Naive B cell (primary cell): ENCODE data around the gene GPR27. TPM values are rescaled to one million over a fixed set of nuclear protein-coding genes. Genes with fewer than 3 reads are reported as not detected.

Experiments used
- ATAC-seq, 2 donors: fragments of 150-1000 bp; cut with Tn5 transposase; 2 replicates each; pipeline ENCODE4 v1.10.0; 2021; ENCODE audit warnings: low read depth in 2 of 2, mild to moderate bottlenecking in 2 of 2, moderate library complexity in 2 of 2
- DNase-seq: peaks from one replicate; pipeline ENCODE4 v3.0.0; 2022
- H3K27ac Mint-ChIP-seq, 6 donors: one replicate each; pipeline ENCODE4 v1.8.0; 2020 to 2022; ENCODE audit warnings: mild to moderate bottlenecking in 6 of 6, mixed read lengths in 6 of 6, moderate library complexity in 5 of 6, inconsistent platforms in 2 of 6
- H3K27me3 Mint-ChIP-seq, 3 donors: one replicate each; pipeline ENCODE4 v1.8.0; 2021 to 2022; ENCODE audit warnings: mixed read lengths in 3 of 3, mild to moderate bottlenecking in 1 of 3
- H3K36me3 Mint-ChIP-seq, 2 donors: one replicate each; pipeline ENCODE4 v1.8.0; 2020 to 2022; ENCODE audit warnings: mixed read lengths in 2 of 2, inconsistent platforms in 1 of 2, mild to moderate bottlenecking in 1 of 2
- H3K4me1 Mint-ChIP-seq, 3 donors: one replicate each; pipeline ENCODE4 v1.8.0; 2020 to 2022; ENCODE audit warnings: mixed read lengths in 3 of 3, inconsistent platforms in 1 of 3, mild to moderate bottlenecking in 1 of 3, moderate library complexity in 1 of 3
- H3K4me3 Mint-ChIP-seq, 8 donors: one replicate each; pipeline ENCODE4 v1.8.0; 2020 to 2022; ENCODE audit warnings: mild to moderate bottlenecking in 8 of 8, mixed read lengths in 8 of 8, moderate library complexity in 8 of 8, inconsistent platforms in 2 of 8
- H3K9me3 Mint-ChIP-seq, 7 donors: one replicate each; pipeline ENCODE4 v1.8.0; 2020 to 2022; ENCODE audit warnings: mixed read lengths in 7 of 7, mild to moderate bottlenecking in 5 of 7, inconsistent platforms in 2 of 7, moderate library complexity in 1 of 7
- polyA plus RNA-seq, 6 donors: library from polyadenylated mRNA; unstranded; fragments of 300-500 nt; fragmentation: Illumina TruSeq; gene quantifications; one replicate each; pipeline ENCODE4 v1.2.3, GENCODE V29; 2021; ENCODE audit warnings: low read depth in 6 of 6

The GPR27 gene
- polyA plus RNA-seq, 6 donors from 2014 or later, result 0.13 TPM; not detected in 5

DNA sequence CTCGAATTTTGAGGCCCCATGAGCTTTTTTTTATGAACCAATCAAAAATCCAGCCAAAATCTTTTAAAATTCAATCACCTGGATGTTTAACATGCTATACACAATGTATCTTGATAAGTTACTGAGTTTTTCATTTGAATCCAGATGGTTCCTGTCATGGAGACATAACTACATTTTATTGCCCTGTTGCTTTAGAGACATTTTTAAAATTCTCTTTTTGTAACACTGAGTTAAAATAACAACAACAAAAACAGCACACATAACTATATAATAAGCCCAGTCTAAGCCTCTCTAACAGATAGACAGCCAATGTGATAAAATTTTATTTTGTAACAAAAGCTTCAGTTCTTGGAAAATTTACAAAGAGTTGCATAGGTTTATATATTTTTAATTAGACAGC, 29.5 kb downstream of the GPR27 start:
- H3K27ac Mint-ChIP-seq, result no peak overlapping the region
- DNase-seq (no peak), ATAC-seq (no peak)
- H3K9me3 Mint-ChIP-seq, result no peaks in the 10 kb centered on the region
- peaks cover 16 to 19% (median 19%) of the 10 kb centered on the region in 3 donors for H3K4me1 Mint-ChIP-seq
- no peak overlapping the region for H3K4me3 Mint-ChIP-seq
- no peaks in the 10 kb centered on the region for H3K36me3 Mint-ChIP-seq
- peaks cover 67 to 81% (median 75%) of the 10 kb centered on the region in 3 donors for H3K27me3 Mint-ChIP-seq

DNA sequence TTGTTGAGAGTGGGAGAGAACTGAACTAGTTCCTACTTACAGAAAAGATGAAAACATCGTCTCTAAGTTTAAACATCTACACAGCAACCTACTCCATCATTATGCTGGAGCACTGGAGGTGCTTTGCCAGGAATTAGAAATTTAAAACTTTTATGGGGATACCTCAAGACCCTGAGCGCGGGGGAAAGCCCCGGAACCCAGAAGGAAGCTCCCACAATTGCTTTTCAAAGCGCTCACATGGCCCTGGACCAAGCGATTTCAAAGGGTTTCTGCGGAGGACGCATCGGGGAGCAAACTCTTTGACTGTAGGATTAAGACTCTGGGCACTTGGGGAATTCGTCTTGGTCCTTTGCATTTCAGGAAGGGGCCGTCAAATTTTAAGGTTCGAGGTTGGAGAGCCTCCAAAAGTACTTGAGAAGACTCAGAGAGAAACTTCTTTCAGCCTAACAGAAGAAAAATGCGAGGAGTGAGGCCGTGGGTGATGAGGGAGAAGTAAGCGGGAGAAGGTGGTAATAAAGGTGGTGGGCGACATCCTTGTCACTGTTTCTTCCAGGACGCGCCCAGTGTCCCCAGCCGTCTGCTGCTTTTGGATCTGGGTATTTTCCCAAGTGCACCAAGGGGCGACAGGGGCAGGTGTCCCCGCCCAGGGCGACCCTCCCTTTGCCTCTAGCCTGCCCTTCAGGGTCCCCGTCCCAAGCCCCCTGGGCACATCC, 30.7 kb downstream of the GPR27 start:
- no peak for DNase-seq
- Mint-ChIP-seq H3K4me1 (peaks cover 16 to 19% (median 19%) of the 10 kb centered on the region in 3 donors), H3K36me3 (no peaks in the 10 kb centered on the region), H3K9me3 (no peaks in the 10 kb centered on the region), H3K27me3 (peaks cover 66 to 80% (median 73%) of the 10 kb centered on the region in 3 donors), H3K4me3 (peak overlapping the region in 7 of 8 donors; percentile 55 to 91 (median 67)), H3K27ac (peak overlapping the region in 3 of 6 donors; percentile 4 to 37 (median 24))
- ATAC-seq, result peak in 1 of 2 donors; percentile 13

GRCh38 chr3:71784914-71785531, 31.4 kb downstream of the GPR27 start, which contains the start of gene PROK2:
Gene PROK2 (minus strand): TSS chr3:71785148. CDS start chr3:71785052, 96 bp downstream.
- no peaks in the 10 kb centered on the region for H3K9me3 Mint-ChIP-seq
- H3K4me1 Mint-ChIP-seq, result peaks cover 16 to 19% (median 19%) of the 10 kb centered on the region in 3 donors
- peak within 1 kb of the TSS in 4 of 6 donors; percentile 4 to 52 (median 21) for H3K27ac Mint-ChIP-seq
- H3K4me3 Mint-ChIP-seq, result peak within 1 kb of the TSS; percentile 56 to 91 (median 80)
- peaks cover 62 to 73% (median 67%) of the 10 kb centered on the region in 3 donors for H3K27me3 Mint-ChIP-seq
- no peaks in the 10 kb centered on the region for H3K36me3 Mint-ChIP-seq
- DNase-seq, result no peak
- peak; percentile 59 to 63 for ATAC-seq

DNA sequence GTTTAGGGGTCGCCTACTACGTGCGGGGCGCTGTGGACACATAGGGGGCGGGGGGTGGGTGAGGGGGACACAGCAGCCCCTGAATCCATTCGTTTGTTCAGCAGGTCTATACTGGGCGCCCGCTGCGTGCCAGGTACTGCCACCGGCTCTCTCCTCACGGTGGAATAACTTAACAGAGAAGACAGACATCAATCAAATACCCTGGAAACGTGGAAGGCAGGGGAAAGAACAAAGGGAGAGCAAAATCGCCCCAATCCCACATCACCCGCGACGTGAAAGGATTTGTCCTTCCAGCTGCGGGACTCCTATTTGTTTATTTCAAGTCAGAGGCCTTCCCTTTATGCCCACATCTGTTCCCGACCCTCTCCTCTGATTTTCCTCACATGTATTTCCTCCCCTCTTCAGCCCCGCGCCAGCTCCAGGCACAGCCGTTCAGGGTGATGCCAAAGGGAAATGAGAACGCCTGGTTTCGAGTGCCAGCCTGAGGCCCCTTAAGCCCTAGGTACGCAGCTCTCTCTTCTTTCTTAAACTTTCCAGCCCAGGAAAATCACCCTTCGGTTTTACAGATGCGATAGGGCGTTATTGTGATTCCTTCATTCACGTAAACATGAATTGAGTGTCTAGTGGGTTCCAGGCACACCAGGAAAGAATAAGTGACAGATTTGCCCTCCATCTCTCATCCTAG, 32.0 kb downstream of the GPR27 start:
- peaks cover 62 to 74% (median 71%) of the 10 kb centered on the region in 3 donors for H3K27me3 Mint-ChIP-seq
- no peaks in the 10 kb centered on the region for H3K9me3 Mint-ChIP-seq
- peak overlapping the region; percentile 56 to 89 (median 80) for H3K4me3 Mint-ChIP-seq
- no peak for DNase-seq
- H3K27ac Mint-ChIP-seq, result peak overlapping the region in 2 of 6 donors; percentile 18 to 52
- H3K4me1 Mint-ChIP-seq, result peaks cover 16 to 19% (median 19%) of the 10 kb centered on the region in 3 donors
- no peaks in the 10 kb centered on the region for H3K36me3 Mint-ChIP-seq
- ATAC-seq, result peak in 1 of 2 donors; percentile 16

- Mint-ChIP-seq H3K27me3 (peaks cover 62 to 69% (median 67%) of the 10 kb centered on the region in 3 donors), H3K4me3 (peak overlapping the region in 5 of 8 donors; percentile 56 to 83 (median 76))
Observed at GRCh38 chr3:71786217-71786549, 32.5 kb downstream of the GPR27 start.

DNA sequence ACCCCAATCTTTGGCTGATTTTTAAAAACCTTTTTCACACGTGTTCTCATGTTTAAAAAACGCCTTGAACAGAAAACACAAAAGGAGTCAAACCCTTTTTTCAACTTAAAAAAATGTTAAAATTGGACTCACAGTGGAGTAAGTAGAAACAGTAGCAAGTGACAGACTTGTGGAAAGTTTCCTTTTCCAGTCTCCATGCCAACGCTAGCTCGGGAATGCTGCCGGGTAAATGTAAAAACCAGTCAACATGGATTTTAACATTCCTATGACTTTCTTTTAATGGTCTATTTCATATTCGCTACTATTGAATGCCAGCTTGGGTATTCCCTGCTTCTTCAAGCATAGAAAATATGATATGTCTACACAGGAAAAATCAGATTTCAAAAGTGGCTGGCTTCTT, 32.9 kb downstream of the GPR27 start:
- no peak for DNase-seq
- Mint-ChIP-seq H3K9me3 (peaks cover 0 to 4% (median 0%) of the 10 kb centered on the region in 7 donors), H3K36me3 (no peaks in the 10 kb centered on the region), H3K27ac (no peak overlapping the region), H3K27me3 (peaks cover 58 to 65% (median 63%) of the 10 kb centered on the region in 3 donors), H3K4me1 (peaks cover 16 to 19% (median 19%) of the 10 kb centered on the region in 3 donors), H3K4me3 (peak overlapping the region in 3 of 8 donors; percentile 1 to 83 (median 67))
- ATAC-seq, result no peak

More at GRCh38 chr3:71786217-71786549, 32.5 kb downstream of the GPR27 start:
- no peak for DNase-seq
- H3K36me3 Mint-ChIP-seq, result no peaks in the 10 kb centered on the region
- H3K4me1 Mint-ChIP-seq, result peaks cover 16 to 19% (median 19%) of the 10 kb centered on the region in 3 donors
- H3K27ac Mint-ChIP-seq, result no peak overlapping the region
- ATAC-seq, result no peak
- peaks cover 0 to under 1% (median 0%) of the 10 kb centered on the region in 7 donors for H3K9me3 Mint-ChIP-seq

DNA sequence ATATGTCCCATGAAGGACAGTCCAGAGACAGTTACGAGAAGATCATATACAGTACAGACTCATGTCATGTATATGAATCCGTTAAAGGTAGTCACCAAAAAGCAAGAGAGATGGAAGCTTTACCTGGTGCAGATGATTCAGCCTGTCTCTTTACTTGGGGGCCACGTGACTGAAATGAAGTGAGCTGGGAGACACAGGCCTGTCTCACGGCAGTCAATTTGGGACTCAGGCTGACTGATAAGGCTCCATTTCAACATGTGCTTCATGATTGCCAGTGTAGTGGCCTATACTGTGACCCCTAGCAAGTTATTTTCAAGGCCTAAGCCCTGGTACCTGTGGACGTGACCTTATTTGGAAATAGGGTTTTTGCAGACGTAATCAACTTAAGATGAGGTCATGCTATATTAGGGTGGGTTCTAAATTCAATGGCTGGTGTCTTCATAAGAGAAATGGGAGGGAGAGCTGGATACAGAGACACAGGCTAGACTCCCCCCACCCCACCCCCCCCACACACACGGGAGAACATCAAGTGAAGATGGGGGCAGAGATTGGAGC, 34.3 kb downstream of the GPR27 start:
- no peak overlapping the region for H3K27ac Mint-ChIP-seq
- no peaks in the 10 kb centered on the region for H3K36me3 Mint-ChIP-seq
- H3K9me3 Mint-ChIP-seq, result peaks cover 0 to 4% (median 0%) of the 10 kb centered on the region in 7 donors
- no peak overlapping the region for H3K4me3 Mint-ChIP-seq
- no peak for ATAC-seq
- H3K27me3 Mint-ChIP-seq, result peaks cover 53 to 56% (median 55%) of the 10 kb centered on the region in 3 donors
- DNase-seq, result no peak
- H3K4me1 Mint-ChIP-seq, result peaks cover 16 to 19% (median 19%) of the 10 kb centered on the region in 3 donors

DNA sequence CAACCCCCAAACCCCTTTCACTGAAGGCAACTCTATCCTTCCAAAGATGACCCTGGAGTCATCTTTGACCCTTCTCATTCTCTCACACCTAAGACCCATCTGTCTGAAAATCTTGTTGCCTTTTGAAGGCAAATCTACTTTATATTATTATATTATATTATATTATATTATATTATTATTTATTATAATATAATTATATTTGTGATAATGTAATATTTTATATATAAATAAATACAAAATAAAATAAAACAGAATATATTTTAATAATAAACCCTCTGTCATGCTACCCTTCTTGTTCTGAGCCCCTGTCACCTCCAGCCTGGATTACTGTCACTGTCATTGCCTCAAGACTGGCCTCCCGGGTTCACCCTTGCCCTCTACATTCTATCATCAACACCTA, 36.3 kb downstream of the GPR27 start:
- DNase-seq (no peak), ATAC-seq (no peak)
- Mint-ChIP-seq H3K4me3 (no peak overlapping the region), H3K27me3 (peaks cover 44 to 48% (median 45%) of the 10 kb centered on the region in 3 donors), H3K36me3 (no peaks in the 10 kb centered on the region), H3K27ac (no peak overlapping the region), H3K9me3 (peaks cover 0 to 4% (median 0%) of the 10 kb centered on the region in 7 donors), H3K4me1 (peaks cover 7 to 10% (median 10%) of the 10 kb centered on the region in 3 donors)

- ATAC-seq, result no peak
- Mint-ChIP-seq H3K4me3 (peak overlapping the region in 1 of 8 donors; percentile 19), H3K36me3 (no peaks in the 10 kb centered on the region), H3K4me1 (no peaks in the 10 kb centered on the region), H3K27ac (no peak overlapping the region), H3K9me3 (peaks cover 0 to 4% (median 0%) of the 10 kb centered on the region in 7 donors), H3K27me3 (peaks cover 32 to 41% (median 33%) of the 10 kb centered on the region in 3 donors)
- no peak for DNase-seq
Observed at GRCh38 chr3:71791634-71792033, 38.0 kb downstream of the GPR27 start.

DNA sequence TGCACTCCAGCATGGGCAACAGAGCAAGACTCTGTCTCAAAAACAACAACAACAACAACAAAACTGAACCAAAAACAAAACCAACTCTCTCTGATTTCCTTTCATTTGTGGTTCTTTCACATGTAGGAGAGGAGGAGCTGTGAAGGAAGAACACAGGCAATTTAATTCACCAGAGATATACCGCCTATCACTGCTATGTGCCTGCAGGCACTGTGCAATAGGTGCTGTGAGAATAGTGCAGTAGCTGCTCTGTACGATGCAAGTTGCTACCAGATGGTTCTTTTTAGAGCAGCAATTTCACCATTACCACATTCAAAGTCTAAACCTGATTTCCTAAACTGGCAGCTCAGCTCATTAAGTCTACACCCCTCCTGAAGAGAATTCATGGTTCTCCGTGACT, 42.6 kb downstream of the GPR27 start:
- Mint-ChIP-seq H3K36me3 (no peaks in the 10 kb centered on the region), H3K9me3 (peaks cover 0 to 2% (median 0%) of the 10 kb centered on the region in 7 donors), H3K4me1 (no peaks in the 10 kb centered on the region), H3K27me3 (peaks cover 8 to 29% (median 9%) of the 10 kb centered on the region in 3 donors), H3K4me3 (no peak overlapping the region), H3K27ac (peak overlapping the region in 1 of 6 donors; percentile 27)
- ATAC-seq, result no peak
- DNase-seq, result no peak

- peaks cover 16 to 38% (median 18%) of the 10 kb centered on the region in 3 donors for H3K27me3 Mint-ChIP-seq
- H3K4me3 Mint-ChIP-seq, result no peak overlapping the region
- H3K36me3 Mint-ChIP-seq, result no peaks in the 10 kb centered on the region
- no peaks in the 10 kb centered on the region for H3K9me3 Mint-ChIP-seq
- no peak for ATAC-seq
- no peak overlapping the region for H3K27ac Mint-ChIP-seq
- no peak for DNase-seq
- H3K4me1 Mint-ChIP-seq, result no peaks in the 10 kb centered on the region
Observed at GRCh38 chr3:71797455-71797854, 43.8 kb downstream of the GPR27 start.

DNA sequence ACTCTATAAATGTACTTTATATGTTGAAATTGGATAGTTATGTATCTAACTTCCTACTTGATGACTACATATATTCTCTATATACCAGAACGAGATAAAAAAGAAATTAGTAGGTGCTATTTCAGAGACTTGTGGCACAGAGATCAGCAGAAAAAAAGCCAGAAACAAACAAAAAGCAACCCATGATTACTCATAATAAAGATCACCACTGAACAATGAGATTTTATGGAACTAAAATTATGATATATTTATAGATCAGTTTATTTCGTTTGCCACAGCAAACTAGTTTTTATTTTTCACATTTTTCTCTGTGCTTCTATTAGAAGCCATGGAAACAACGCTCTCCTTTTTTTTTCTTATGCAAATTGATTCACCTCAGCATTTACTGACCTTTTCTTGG, 46.4 kb downstream of the GPR27 start:
- H3K27ac Mint-ChIP-seq, result no peak overlapping the region
- peaks cover 0 to 2% (median 0%) of the 10 kb centered on the region in 3 donors for H3K4me1 Mint-ChIP-seq
- no peak overlapping the region for H3K4me3 Mint-ChIP-seq
- H3K9me3 Mint-ChIP-seq, result no peaks in the 10 kb centered on the region
- no peak for ATAC-seq
- DNase-seq, result no peak
- no peaks in the 10 kb centered on the region for H3K36me3 Mint-ChIP-seq
- peaks cover 13 to 39% (median 14%) of the 10 kb centered on the region in 3 donors for H3K27me3 Mint-ChIP-seq

DNA sequence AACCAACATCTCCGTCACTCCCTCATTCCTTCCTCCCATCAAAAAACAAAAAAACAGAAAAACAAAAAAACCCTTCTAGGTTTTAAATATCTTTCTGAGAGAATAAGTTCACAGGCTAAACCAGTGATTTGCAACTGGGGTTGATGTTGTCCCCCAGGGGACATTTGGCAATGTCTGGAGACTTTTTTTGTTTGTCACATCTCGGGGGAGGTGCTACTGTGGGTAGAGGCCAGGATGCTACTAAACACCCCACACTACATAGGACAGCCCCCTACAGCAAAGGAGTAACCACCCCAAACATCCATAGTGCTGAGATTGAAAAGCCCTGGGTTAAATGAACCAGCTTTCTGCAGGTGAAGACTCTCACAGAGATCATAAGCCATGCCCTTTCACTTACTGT, 48.3 kb downstream of the GPR27 start:
- Mint-ChIP-seq H3K27ac (no peak overlapping the region), H3K9me3 (no peaks in the 10 kb centered on the region), H3K27me3 (peaks cover 10 to 31% (median 13%) of the 10 kb centered on the region in 3 donors), H3K4me1 (peaks cover 0 to 7% (median 0%) of the 10 kb centered on the region in 3 donors), H3K4me3 (no peak overlapping the region), H3K36me3 (no peaks in the 10 kb centered on the region)
- DNase-seq, result no peak
- no peak for ATAC-seq
